GM13976 (cell line): Measurements from ENCODE around the gene PLEKHG1.

ENCODE experiments used
- DNase-seq: peaks from one replicate; pipeline ENCODE4 v3.0.0; 2012; ENCODE audit warnings: low spot score
- CTCF ChIP-seq: IDR thresholded peaks from 2 replicates; pipeline ENCODE4 v1.5.1; 2012; ENCODE audit warnings: borderline replicate concordance, mild to moderate bottlenecking; ENCODE audit not compliant: insufficient read depth; ENCODE audit errors: extremely low read depth, missing control alignments, control extremely low read depth
- in situ Hi-C: fragments of 300-500 bp; cut with MboI; formaldehyde crosslinking; loops from one replicate; pipeline ENCODE4 v1.12.0; 2022; ENCODE audit warnings: low sequenced_read_pairs, mixed read lengths, inconsistent platforms; ENCODE audit not compliant: unreplicated experiment

PLEKHG1 gene

GRCh38 chr6:150615967-150616366 lies 16.3 kb downstream of the PLEKHG1 start:
- TF ChIP-seq CTCF, result no peak
- in situ Hi-C loops, result no loop called here

GRCh38 chr6:150616586-150616985 lies 16.9 kb downstream of the PLEKHG1 start:
- no peak for DNase-seq
- in situ Hi-C loops, result no loop called here
- TF ChIP-seq CTCF, result no peak

More at GRCh38 chr6:150615967-150616366, 16.3 kb downstream of the PLEKHG1 start:
- no peak for DNase-seq

- DNase-seq, result no peak
- TF ChIP-seq CTCF, result no peak
- in situ Hi-C loops, result no loop called here
Observed at GRCh38 chr6:150617062-150617461, 17.4 kb downstream of the PLEKHG1 start.

GRCh38 chr6:150617496-150618460 lies 18.1 kb downstream of the PLEKHG1 start:
- no peak for TF ChIP-seq CTCF

GRCh38 chr6:150619275-150619674 lies 19.6 kb downstream of the PLEKHG1 start:
- in situ Hi-C loops, result no loop called here
- DNase-seq, result no peak
- no peak for TF ChIP-seq CTCF

More at GRCh38 chr6:150617496-150618460, 18.1 kb downstream of the PLEKHG1 start:
- DNase-seq, result no peak
- in situ Hi-C loops, result no loop called here

GRCh38 chr6:150620244-150620643 lies 20.6 kb downstream of the PLEKHG1 start:
- DNase-seq, result no peak
- in situ Hi-C loops, result no loop called here
- no peak for TF ChIP-seq CTCF

GRCh38 chr6:150620763-150621162 lies 21.1 kb downstream of the PLEKHG1 start:
- TF ChIP-seq CTCF, result no peak
- in situ Hi-C loops, result no loop called here
- no peak for DNase-seq
